Heart left ventricle (tissue), 13 donors: ENCODE measurements around the gene FHOD1.

Experiments used
- CTCF ChIP-seq, 12 donors: fragments of 200-600 bp; sonication (generic) in 4 of 12; IDR thresholded peaks; one replicate each; pipeline versions ENCODE4 v1.5.0 to v1.8.0; 2018 to 2022; ENCODE audit warnings: antibody characterized with exemption in 12 of 12, mild to moderate bottlenecking in 5 of 12
- POLR2A ChIP-seq, 2 donors: fragments of 450-650 bp; IDR thresholded peaks; one replicate each; pipeline ENCODE4 v1.6.1; 2017; ENCODE audit warnings: antibody characterized with exemption in 2 of 2, mild to moderate bottlenecking in 2 of 2, moderate library complexity in 2 of 2
- donor health status: ischemic (EF 13 %, LVEDD 7.1; RV severe dilation, severe dysfunction).
- donor health status: DM: no; HTN: yes; CAD: no.
- donor health status: DM: no; HTN: no; CAD: no.
- donor health status: ischemic (EF 25% LVEDD 6.9; RV normal size, moderate dysfunction).
- donor health status: ischemic (EF 25% LVEDD 5.7; RV mildly dilated, moderate dysfunction).
- donor health status: ischemic (EF 35%, LVEDD 5.7; RV mildly dilated, moderate dysfunction).
- donor health status: nonischemic (EF 11% LVEDD 7.7; RV severe dilation, severe dysfunction).
- donor health status: DM: yes; HTN: yes; CAD: no.
- donor health status: PGD.
- donor health status: ischemic (EF 29% LVEDD 5.4; RV normal size, mild dysfunction).
- donor health status: nonischemic (EF 23%, LVEDD 6.1; RV moderate dilation, normal function).

GRCh38 chr16:67291461-67291860 lies 44.2 kb upstream of the FHOD1 start:
- TF ChIP-seq CTCF (IDR thresholded peaks at IDR 0.05) (no peak), POLR2A (IDR thresholded peaks at IDR 0.05) (no peak)
